ENCODE measurements around the gene HMX3.

DNA sequence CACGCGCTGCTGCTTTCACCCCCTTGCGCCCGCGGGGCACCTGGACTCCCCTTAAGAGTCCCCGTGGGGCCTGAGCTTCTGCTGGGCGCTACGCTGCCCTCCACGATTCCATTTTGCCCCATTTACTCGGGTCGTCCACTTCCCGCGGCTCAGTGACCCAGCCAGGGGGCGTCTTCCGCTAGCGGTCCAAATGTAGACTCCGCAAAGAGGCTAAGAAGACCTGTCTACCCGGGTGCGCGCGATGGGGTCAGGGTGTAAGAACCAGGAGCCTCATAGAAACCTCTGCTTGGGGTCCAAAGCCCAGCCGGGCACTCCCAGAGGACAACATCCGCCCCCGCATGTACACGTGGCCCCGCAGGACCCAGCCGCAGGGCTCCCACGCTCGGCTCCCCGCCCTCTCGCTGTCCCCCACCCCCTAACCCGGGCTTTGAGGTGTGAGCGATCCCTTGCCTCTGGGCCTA is 7.0 kb downstream of the HMX3 start:
- TF ChIP-seq, protein P1, sequence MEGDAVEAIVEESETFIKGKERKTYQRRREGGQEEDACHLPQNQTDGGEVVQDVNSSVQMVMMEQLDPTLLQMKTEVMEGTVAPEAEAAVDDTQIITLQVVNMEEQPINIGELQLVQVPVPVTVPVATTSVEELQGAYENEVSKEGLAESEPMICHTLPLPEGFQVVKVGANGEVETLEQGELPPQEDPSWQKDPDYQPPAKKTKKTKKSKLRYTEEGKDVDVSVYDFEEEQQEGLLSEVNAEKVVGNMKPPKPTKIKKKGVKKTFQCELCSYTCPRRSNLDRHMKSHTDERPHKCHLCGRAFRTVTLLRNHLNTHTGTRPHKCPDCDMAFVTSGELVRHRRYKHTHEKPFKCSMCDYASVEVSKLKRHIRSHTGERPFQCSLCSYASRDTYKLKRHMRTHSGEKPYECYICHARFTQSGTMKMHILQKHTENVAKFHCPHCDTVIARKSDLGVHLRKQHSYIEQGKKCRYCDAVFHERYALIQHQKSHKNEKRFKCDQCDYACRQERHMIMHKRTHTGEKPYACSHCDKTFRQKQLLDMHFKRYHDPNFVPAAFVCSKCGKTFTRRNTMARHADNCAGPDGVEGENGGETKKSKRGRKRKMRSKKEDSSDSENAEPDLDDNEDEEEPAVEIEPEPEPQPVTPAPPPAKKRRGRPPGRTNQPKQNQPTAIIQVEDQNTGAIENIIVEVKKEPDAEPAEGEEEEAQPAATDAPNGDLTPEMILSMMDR (IDR thresholded peaks at IDR 0.05; ENCODE audit: low read length): no peak
- TF ChIP-seq EZH2 (optimal IDR thresholded peaks at IDR 0.05; ENCODE audit: low read depth, low read length): no peak

Data from MM.1S (cell line).